ENCODE data around the gene CYP2S1.
"Not testable (repeated sequence)": the region's sequence is repeated elsewhere in the genome, so short reads cannot be mapped to it uniquely, and the experiment has no call there.

Gene CYP2S1

GRCh38 chr19:41226874-41227390, 33.9 kb downstream of the CYP2S1 start:
- no peak for DNase-seq

GRCh38 chr19:41228486-41228885, 35.5 kb downstream of the CYP2S1 start:
- no peak for DNase-seq

- not testable (repeated sequence) for DNase-seq
Observed at GRCh38 chr19:41229338-41229737, 36.3 kb downstream of the CYP2S1 start.

- no peak for DNase-seq
Observed at GRCh38 chr19:41230067-41230857, 37.2 kb downstream of the CYP2S1 start.

- no peak for DNase-seq
Observed at GRCh38 chr19:41232686-41233085, 39.7 kb downstream of the CYP2S1 start.

- no peak for DNase-seq
Observed at GRCh38 chr19:41233748-41234240, 40.8 kb downstream of the CYP2S1 start.

GRCh38 chr19:41234512-41235168, 41.6 kb downstream of the CYP2S1 start:
- DNase-seq, result no peak

GRCh38 chr19:41235480-41235879, 42.5 kb downstream of the CYP2S1 start:
- no peak for DNase-seq

- DNase-seq, result no peak
Observed at GRCh38 chr19:41238244-41238643, 45.2 kb downstream of the CYP2S1 start.

GRCh38 chr19:41239363-41239762, 46.3 kb downstream of the CYP2S1 start:
- no peak for DNase-seq

GRCh38 chr19:41239961-41240574, 47.0 kb downstream of the CYP2S1 start:
- DNase-seq, result no peak

- no peak for DNase-seq
Observed at GRCh38 chr19:41241859-41242258, 48.8 kb downstream of the CYP2S1 start.

- no peak for DNase-seq
Observed at GRCh38 chr19:41244117-41244516, 51.1 kb downstream of the CYP2S1 start.

- DNase-seq, result no peak
Observed at GRCh38 chr19:41245843-41246242, 52.8 kb downstream of the CYP2S1 start.

- no peak for DNase-seq
Observed at GRCh38 chr19:41248895-41249294, 55.9 kb downstream of the CYP2S1 start.

GRCh38 chr19:41249707-41250423, 56.8 kb downstream of the CYP2S1 start:
- DNase-seq, result no peak

GRCh38 chr19:41253660-41254059, 60.6 kb downstream of the CYP2S1 start:
- no peak for DNase-seq

- DNase-seq, result no peak
Observed at GRCh38 chr19:41255171-41255570, 62.2 kb downstream of the CYP2S1 start.

Data from right kidney (tissue), 1 donor.